Stimulated activated CD8-positive, alpha-beta memory T cell treated with anti-CD3 and anti-CD28 coated beads, Interleukin-12 subunit alpha, Interleukin-12 subunit beta, amount 100 ng/mL, for 4 hours (primary cell): ENCODE results near the gene FNIP2.
"Not testable (repeated sequence)": the region's sequence is repeated elsewhere in the genome, so short reads cannot be mapped to it uniquely, and the experiment has no call there.

Experiments
- DNase-seq: peaks from one replicate; pipeline ENCODE4 v3.0.0-alpha.2; 2020; ENCODE audit warnings: low read depth

The FNIP2 gene

GRCh38 chr4:158814636-158815330, 46.0 kb downstream of the FNIP2 start:
- DNase-seq, result no peak

- no peak for DNase-seq
Observed at GRCh38 chr4:158816955-158817354, 48.1 kb downstream of the FNIP2 start.

- DNase-seq, result no peak
Observed at GRCh38 chr4:158817562-158818296, 48.9 kb downstream of the FNIP2 start.

- no peak for DNase-seq
Observed at GRCh38 chr4:158818560-158819140, 49.8 kb downstream of the FNIP2 start.

GRCh38 chr4:158819942-158820786, 51.3 kb downstream of the FNIP2 start:
- no peak for DNase-seq

GRCh38 chr4:158821228-158821971, 52.6 kb downstream of the FNIP2 start:
- DNase-seq, result no peak

DNA sequence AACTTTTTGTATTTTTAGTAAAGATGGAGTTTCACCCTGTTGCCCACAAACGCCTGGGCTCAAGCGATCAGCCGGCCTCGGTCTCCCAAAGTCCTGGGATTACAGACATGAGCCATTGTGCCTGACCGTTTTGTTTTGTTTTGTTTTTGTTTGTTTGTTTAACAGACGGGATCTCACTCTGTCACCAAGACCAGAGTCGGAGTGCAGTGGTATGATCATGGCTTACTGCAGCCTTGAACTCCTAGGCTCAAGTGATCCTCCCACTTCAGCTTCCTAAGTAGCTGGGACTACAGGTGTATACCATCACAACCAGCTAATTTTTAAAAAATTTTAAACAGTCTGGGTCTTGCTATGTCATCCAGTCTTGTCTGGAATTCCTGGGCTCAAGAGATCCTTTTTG, 53.5 kb downstream of the FNIP2 start:
- DNase-seq, result no peak

GRCh38 chr4:158823461-158823873, 54.6 kb downstream of the FNIP2 start:
- no peak for DNase-seq

- no peak for DNase-seq
Observed at GRCh38 chr4:158824425-158825274, 55.8 kb downstream of the FNIP2 start.

GRCh38 chr4:158825433-158826036, 56.7 kb downstream of the FNIP2 start:
- no peak for DNase-seq

DNA sequence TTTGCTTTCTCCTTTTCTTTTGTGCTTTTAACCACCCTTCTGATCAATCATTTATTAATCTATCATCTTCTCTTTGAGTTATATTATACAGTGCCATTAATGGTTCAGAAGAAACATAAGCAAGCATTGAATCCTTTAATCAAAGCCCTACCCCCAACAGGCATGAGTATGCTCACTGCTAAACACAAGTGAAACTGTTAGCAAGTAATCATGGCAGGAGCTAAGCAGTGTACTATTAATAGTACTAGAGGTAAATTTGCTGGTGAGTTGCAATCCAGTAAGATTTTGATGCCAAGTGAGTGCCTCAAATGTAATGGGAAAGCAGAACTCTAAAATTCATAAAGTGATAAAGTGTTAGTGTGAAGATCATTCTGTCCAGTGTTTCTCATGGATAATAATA, 57.2 kb downstream of the FNIP2 start:
- no peak for DNase-seq

GRCh38 chr4:158826882-158827281, 58.1 kb downstream of the FNIP2 start:
- DNase-seq, result no peak

- DNase-seq, result no peak
Observed at GRCh38 chr4:158827543-158827981, 58.7 kb downstream of the FNIP2 start.

DNA sequence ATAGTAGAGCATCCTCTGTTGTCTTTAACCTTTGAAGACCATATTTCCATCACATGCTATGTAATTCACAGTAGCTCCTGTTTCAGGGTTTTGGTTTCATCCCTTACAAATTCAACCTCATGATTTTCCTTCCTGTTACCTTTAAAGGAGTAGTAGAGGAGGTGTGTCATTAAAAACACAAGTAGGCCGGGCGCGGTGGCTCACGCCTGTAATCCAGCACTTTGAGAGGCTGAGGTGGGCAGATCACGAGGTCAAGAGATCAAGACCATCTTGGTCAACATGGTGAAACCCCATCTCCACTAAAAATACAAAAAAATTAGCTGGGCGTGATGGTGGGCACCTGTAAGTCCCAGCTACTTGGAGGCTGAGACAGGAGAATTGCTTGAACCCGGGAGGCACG, 59.3 kb downstream of the FNIP2 start:
- DNase-seq, result not testable (repeated sequence)

GRCh38 chr4:158829254-158829653, 60.4 kb downstream of the FNIP2 start:
- no peak for DNase-seq

DNA sequence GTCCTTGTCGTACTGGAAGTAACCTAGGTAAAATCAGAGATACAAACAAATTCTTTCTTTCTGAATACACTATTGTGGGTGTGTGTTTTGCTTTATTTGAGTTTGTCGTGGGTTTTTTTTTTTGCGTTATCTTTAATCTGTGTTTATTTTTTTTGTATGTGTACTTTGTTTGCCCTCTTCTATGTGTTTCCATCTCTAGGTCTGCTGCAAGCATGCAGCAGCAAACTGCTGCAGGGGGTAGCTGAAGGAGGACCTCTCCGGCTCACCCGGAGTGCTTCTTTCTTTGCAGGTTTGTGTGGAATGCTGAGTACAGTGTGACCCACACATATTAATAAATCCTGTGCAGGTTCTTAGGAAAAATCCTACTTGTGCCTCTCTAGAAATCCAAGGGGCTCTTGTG, 64.8 kb downstream of the FNIP2 start:
- DNase-seq, result no peak

DNA sequence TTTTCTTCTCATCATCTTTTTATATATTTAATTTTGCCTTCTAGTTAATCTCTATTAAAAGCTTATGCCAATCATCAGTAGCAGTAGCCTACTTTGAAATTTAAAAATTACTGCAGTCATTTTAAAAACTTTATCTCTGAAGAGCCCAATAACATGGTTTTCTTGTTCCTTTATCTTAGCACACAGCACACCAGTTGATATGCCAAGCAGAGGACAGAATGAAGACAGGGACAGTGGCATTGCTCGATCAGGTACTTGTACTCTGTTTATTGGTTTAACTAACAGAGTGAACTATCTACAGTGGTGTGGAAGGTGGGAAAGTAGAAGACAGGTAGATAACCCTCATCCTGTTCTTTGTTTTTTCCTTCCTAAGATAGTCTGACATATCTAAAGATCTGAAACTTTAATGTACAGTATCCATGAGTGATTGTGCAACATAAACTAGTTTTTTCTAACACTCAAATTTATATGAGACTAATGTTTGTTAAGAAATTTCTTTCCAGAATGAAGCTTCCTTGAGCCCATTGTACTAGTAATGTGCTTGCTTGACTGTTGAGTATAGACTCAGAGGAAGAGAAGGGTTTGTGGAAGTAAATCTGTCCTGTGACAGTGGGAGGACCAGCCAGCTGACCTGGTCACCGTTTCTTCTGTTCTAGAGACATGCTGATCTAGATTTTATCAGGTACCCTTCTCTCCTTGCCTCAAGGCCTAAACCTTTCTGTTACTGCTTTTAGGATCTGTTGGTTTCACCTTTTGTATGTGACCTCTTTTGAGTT, 66.6 kb downstream of the FNIP2 start:
- DNase-seq, result no peak

DNA sequence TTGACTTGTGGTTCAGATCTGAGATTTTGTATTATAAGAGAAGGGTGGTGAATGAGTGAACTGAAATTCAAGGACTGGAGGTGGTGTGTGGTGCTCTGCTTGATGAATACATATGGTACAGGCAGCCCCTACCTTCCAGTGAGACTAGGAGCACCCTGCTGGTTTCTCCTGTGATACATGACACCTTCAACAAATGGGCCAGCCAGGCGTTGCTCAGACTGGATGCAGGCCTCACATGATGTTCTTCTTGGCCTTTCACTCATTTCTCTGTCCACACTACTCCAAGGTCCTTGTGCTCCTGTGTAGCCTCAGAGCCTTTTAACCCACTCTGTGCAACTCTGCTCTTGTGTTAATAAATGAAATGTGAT, 67.2 kb downstream of the FNIP2 start:
- DNase-seq, result no peak

DNA sequence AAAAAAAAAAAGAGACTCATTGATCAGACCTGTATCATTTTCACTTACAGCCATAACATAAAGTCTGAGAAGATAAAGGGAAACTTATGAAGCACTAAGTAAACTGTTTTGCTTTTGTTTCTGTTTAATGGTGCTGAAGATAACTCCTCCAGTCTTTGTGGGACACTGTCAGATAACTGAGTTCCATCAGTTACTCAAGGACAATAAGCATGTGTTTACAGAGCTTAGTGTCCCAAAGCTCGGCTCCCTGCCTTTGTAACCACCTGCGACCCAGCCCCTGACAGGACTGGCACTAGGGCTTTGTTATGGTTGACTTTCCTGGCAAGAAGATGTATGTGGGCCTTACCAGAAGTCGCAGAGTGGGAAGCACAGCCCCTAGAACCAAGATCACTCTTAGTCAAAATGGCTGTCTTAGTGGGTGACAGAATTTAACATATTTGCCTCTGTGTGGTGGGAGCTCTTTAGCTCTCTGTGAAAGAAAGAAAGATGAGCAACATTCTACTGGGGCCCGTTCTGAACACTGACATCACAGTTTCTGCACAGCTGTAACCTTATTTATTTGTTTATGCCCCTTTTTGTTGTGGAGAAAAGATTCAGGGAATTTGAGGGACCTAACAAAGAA, 68.1 kb downstream of the FNIP2 start:
- DNase-seq, result no peak
